Globus pallidus (tissue), 1 donor: Measurements from ENCODE around the gene PNPT1.
"Not testable (repeated sequence)": the region's sequence is repeated elsewhere in the genome, so short reads cannot be mapped to it uniquely, and the experiment has no call there.

Experiments
- DNase-seq: peaks from one replicate; pipeline ENCODE4 v3.0.0-alpha.2; 2015; ENCODE audit warnings: low spot score

The PNPT1 gene

GRCh38 chr2:55693181-55694125, at the start of gene PNPT1:
TSS of gene PNPT1 (minus strand) at chr2:55693844. CDS start at chr2:55693823, 21 bp downstream.
- DNase-seq, result peak; percentile 91

GRCh38 chr2:55742996-55743395, 49.4 kb upstream of the PNPT1 start:
- DNase-seq, result no peak

- DNase-seq, result not testable (repeated sequence)
These were observed 42.4 kb upstream of the PNPT1 start for GRCh38 chr2:55736019-55736536.

- no peak for DNase-seq
These were observed 41.1 kb upstream of the PNPT1 start for GRCh38 chr2:55734726-55735125.

- DNase-seq, result no peak
These were observed 39.7 kb upstream of the PNPT1 start for GRCh38 chr2:55733335-55733734.

GRCh38 chr2:55732854-55733253, 39.2 kb upstream of the PNPT1 start:
- DNase-seq, result peak; percentile 24

GRCh38 chr2:55729136-55729685, 35.6 kb upstream of the PNPT1 start:
- no peak for DNase-seq

- DNase-seq, result no peak
These were observed 28.1 kb upstream of the PNPT1 start for GRCh38 chr2:55721596-55722215.

GRCh38 chr2:55720417-55720816, 26.8 kb upstream of the PNPT1 start:
- no peak for DNase-seq

GRCh38 chr2:55719852-55720251, 26.2 kb upstream of the PNPT1 start:
- no peak for DNase-seq

GRCh38 chr2:55718165-55719008, 24.7 kb upstream of the PNPT1 start:
- peak; percentile 75 for DNase-seq

- DNase-seq, result no peak
These were observed 22.0 kb upstream of the PNPT1 start for GRCh38 chr2:55715626-55716025.

- not testable (repeated sequence) for DNase-seq
These were observed 21.5 kb upstream of the PNPT1 start for GRCh38 chr2:55715178-55715577.

GRCh38 chr2:55712477-55713060, 18.9 kb upstream of the PNPT1 start:
- no peak for DNase-seq

GRCh38 chr2:55710025-55710424, 16.4 kb upstream of the PNPT1 start:
- no peak for DNase-seq

- peak; percentile 95 for DNase-seq
These were observed 14.1 kb upstream of the PNPT1 start for GRCh38 chr2:55707751-55708150.

GRCh38 chr2:55706258-55706657, 12.6 kb upstream of the PNPT1 start:
- DNase-seq, result not testable (repeated sequence)

- DNase-seq, result no peak
These were observed 11.5 kb upstream of the PNPT1 start for GRCh38 chr2:55705027-55705653.

- DNase-seq, result no peak
These were observed 9.7 kb upstream of the PNPT1 start for GRCh38 chr2:55703350-55703749.

GRCh38 chr2:55692740-55693139, 904 bp downstream of the PNPT1 start:
- not testable (repeated sequence) for DNase-seq

GRCh38 chr2:55672630-55673029, 21.0 kb downstream of the PNPT1 start:
- DNase-seq, result no peak
